Skeletal muscle satellite cell (primary cell): ENCODE measurements around the gene SERINC2.

ENCODE experiments used
- H3K27me3 ChIP-seq: 2 replicates; pipeline ENCODE4 v1.7.0; 2013; ENCODE audit warnings: low read length; ENCODE audit not compliant: control insufficient read depth, insufficient read depth
- H3K36me3 ChIP-seq: 2 replicates; pipeline ENCODE4 v1.7.0; 2013; ENCODE audit warnings: mild to moderate bottlenecking, control low read depth, low read length; ENCODE audit not compliant: insufficient read depth
- H3K4me1 ChIP-seq: 2 replicates; pipeline ENCODE4 v1.7.0; 2013; ENCODE audit warnings: low read length; ENCODE audit not compliant: control insufficient read depth, insufficient read depth
- H3K4me2 ChIP-seq: 2 replicates; pipeline ENCODE4 v1.7.0; 2013; ENCODE audit warnings: mild to moderate bottlenecking, low read length
- H3K4me3 ChIP-seq: 2 replicates; pipeline ENCODE4 v1.7.0; 2013; ENCODE audit warnings: low read length
- H3K9ac ChIP-seq: 2 replicates; pipeline ENCODE4 v1.7.0; 2013; ENCODE audit warnings: mild to moderate bottlenecking, low read depth, low read length, moderate library complexity
- H3K9me3 ChIP-seq: replicated peaks from 2 replicates; pipeline ENCODE4 v1.7.0; 2013; ENCODE audit warnings: mild to moderate bottlenecking, control low read depth, low read length

SERINC2 gene

GRCh38 chr1:31439276-31439675 is 26.3 kb downstream of the SERINC2 start:
- Histone ChIP-seq H3K36me3 (no peaks in the 10 kb centered on the region), H3K4me2 (no peak overlapping the region), H3K9me3 (peaks cover 5% of the 10 kb centered on the region), H3K9ac (no peak overlapping the region), H3K4me3 (no peak overlapping the region), H3K4me1 (no peaks in the 10 kb centered on the region), H3K27me3 (peaks cover 3% of the 10 kb centered on the region)

DNA sequence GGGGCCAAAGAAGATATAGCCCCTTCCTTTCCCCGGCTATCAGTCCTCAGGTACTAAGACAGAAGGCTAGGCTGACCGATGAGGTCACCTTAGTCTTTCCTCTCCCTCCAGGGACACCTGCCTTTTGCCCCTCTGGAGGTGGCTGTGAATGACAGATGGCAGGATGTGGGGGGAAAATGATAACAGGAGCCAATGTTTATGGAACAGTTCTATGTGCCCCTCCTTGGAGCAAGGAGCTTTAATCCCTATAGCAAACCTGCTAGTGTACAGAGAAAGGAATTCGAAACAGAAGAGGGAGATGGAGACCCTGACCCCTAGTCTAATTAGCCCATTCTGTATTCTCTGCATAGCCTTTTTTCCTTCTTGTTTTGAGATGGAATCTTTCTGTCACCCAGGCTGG is 28.1 kb downstream of the SERINC2 start:
- Histone ChIP-seq H3K4me3 (no peak overlapping the region), H3K4me2 (no peak overlapping the region), H3K27me3 (peaks cover 3% of the 10 kb centered on the region), H3K9me3 (peaks cover 5% of the 10 kb centered on the region), H3K9ac (no peak overlapping the region), H3K36me3 (no peaks in the 10 kb centered on the region), H3K4me1 (no peaks in the 10 kb centered on the region)

GRCh38 chr1:31441558-31441957 is 28.5 kb downstream of the SERINC2 start:
- Histone ChIP-seq H3K9me3 (peaks cover 5% of the 10 kb centered on the region), H3K9ac (no peak overlapping the region), H3K4me2 (no peak overlapping the region), H3K4me1 (no peaks in the 10 kb centered on the region), H3K27me3 (peaks cover 4% of the 10 kb centered on the region), H3K4me3 (no peak overlapping the region), H3K36me3 (no peaks in the 10 kb centered on the region)

DNA sequence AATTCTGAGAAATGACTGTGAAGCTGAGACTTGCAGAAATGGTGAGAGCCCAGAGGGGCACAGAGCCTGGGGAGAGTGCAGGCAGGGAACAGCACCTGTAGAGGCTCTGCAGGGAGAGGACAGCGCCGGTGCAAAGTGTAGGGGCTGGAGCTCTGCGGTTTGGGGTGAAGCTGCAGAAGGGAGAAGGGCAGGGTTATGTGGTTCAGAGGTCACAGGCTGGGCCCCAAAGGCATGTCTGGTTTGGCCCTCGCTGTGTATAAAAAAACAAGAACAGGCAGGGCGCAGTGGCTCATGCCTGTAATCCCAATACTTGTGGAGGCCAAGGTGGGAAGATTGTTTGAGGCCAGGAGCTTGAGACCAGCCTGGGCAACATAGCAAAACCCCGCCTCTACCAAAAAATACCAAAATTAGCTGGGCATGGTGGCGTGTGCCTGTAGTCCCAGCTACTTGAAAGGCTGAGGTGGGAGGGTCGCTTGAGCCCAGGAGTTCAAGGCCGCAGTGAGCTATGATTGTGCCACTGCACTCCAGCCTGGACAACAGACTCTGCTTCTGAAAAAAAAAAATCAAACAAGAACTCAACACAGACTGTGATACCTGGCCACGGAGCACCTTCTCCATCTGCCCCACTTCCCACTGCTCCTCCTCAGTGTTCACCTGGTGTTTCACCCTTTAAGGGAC is 29.1 kb downstream of the SERINC2 start:
- Histone ChIP-seq H3K36me3 (no peaks in the 10 kb centered on the region), H3K9me3 (peaks cover 5% of the 10 kb centered on the region), H3K9ac (no peak overlapping the region), H3K27me3 (peaks cover 10% of the 10 kb centered on the region), H3K4me1 (no peaks in the 10 kb centered on the region), H3K4me2 (no peak overlapping the region), H3K4me3 (no peak overlapping the region)

DNA sequence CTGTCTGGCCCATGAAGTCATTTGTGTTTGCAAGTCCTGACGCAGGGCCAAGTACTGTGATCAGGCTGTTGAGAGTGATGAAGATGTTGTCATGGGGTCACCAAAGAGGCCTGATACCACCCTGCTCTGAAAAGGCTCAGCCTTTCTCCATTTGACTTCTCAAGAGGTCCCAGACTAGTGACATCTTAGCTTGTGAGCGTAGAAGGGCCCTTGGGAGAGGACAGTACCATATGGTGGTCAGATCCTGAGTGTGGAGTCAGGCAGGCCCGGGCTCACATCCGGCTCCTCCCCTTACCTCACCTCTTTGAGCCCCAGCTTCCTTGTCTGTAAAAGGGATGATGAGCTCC is 29.6 kb downstream of the SERINC2 start:
- peaks cover 5% of the 10 kb centered on the region for H3K9me3 ChIP-seq
- H3K4me1 ChIP-seq, result no peaks in the 10 kb centered on the region
- no peak overlapping the region for H3K4me2 ChIP-seq
- no peak overlapping the region for H3K4me3 ChIP-seq
- H3K27me3 ChIP-seq, result peaks cover 13% of the 10 kb centered on the region
- H3K36me3 ChIP-seq, result no peaks in the 10 kb centered on the region
- no peak overlapping the region for H3K9ac ChIP-seq

DNA sequence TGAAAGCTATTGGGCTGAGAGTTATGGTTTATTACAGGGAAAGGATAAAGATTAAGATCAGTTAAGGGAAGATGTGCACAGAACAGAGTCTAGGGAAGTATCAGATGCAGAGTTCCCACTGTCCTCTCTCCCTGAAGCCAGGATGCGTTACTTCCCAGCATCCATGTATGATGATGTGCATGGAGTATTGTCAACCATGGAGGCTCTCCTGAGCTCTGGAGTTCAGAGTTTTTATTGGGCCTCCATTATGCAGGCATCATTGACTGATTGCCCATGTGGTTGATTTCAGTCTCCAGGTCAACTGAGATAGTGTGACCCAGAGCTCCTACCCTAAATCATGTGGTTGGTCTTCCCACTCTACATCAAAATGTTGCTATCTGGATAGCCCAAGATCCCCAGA is 30.7 kb downstream of the SERINC2 start:
- no peak overlapping the region for H3K4me2 ChIP-seq
- H3K9ac ChIP-seq, result no peak overlapping the region
- H3K36me3 ChIP-seq, result no peaks in the 10 kb centered on the region
- H3K27me3 ChIP-seq, result peaks cover 18% of the 10 kb centered on the region
- no peaks in the 10 kb centered on the region for H3K4me1 ChIP-seq
- peaks cover 5% of the 10 kb centered on the region for H3K9me3 ChIP-seq
- H3K4me3 ChIP-seq, result no peak overlapping the region

GRCh38 chr1:31444725-31445448 is 31.9 kb downstream of the SERINC2 start:
- Histone ChIP-seq H3K4me1 (no peaks in the 10 kb centered on the region), H3K4me3 (no peak overlapping the region), H3K4me2 (no peak overlapping the region), H3K9ac (no peak overlapping the region), H3K36me3 (no peaks in the 10 kb centered on the region), H3K9me3 (peaks cover 5% of the 10 kb centered on the region), H3K27me3 (peaks cover 24% of the 10 kb centered on the region)

DNA sequence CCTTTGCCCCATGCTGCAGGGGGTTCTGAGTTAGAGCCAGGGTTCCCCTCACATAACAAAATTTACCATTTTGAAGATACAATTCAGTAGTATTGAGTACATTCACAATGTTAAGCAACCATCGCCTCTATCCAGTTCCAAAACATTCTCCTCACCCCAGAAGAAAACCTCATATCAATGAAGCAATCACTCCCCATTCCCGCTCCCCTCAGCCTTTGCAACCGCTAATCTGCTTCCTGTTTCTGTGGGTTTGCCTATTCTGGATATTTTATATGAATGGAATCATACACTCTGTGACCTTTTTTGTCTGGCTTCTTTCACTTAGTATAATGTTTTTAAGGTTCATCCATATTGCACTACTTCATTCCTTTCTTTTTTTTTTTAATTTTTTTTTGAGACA is 32.9 kb downstream of the SERINC2 start:
- no peak overlapping the region for H3K4me3 ChIP-seq
- H3K4me1 ChIP-seq, result no peaks in the 10 kb centered on the region
- no peak overlapping the region for H3K4me2 ChIP-seq
- H3K9ac ChIP-seq, result no peak overlapping the region
- H3K9me3 ChIP-seq, result peaks cover 5% of the 10 kb centered on the region
- no peaks in the 10 kb centered on the region for H3K36me3 ChIP-seq
- H3K27me3 ChIP-seq, result peaks cover 24% of the 10 kb centered on the region

DNA sequence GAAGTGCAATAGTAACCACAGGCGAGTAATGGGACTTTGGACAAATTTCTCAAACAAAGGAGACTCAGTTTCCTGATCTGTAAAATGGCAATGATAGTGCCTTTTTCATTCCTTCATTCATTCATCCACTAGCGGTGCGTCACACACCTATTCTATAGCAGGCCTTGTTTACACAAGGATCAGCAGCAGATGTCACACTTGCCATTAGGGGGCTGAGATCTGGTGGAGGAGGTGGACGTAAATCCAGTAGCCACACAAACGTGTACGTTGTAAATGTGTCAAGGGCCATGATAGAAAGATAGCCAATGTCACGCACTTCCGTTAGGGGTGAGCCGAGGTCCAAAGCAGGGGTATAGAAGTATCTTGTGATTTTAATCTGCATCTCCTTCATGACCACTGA is 34.2 kb downstream of the SERINC2 start:
- Histone ChIP-seq H3K27me3 (peaks cover 24% of the 10 kb centered on the region), H3K4me3 (no peak overlapping the region), H3K4me1 (no peaks in the 10 kb centered on the region), H3K4me2 (no peak overlapping the region), H3K9ac (no peak overlapping the region), H3K36me3 (no peaks in the 10 kb centered on the region), H3K9me3 (peaks cover 5% of the 10 kb centered on the region)

GRCh38 chr1:31453384-31454079 is 40.5 kb downstream of the SERINC2 start:
- peaks cover 26% of the 10 kb centered on the region for H3K27me3 ChIP-seq
- no peaks in the 10 kb centered on the region for H3K4me1 ChIP-seq
- no peak overlapping the region for H3K4me3 ChIP-seq
- H3K4me2 ChIP-seq, result no peak overlapping the region
- H3K9me3 ChIP-seq, result peaks cover 12% of the 10 kb centered on the region
- H3K36me3 ChIP-seq, result no peaks in the 10 kb centered on the region
- H3K9ac ChIP-seq, result no peak overlapping the region

- peaks cover 40% of the 10 kb centered on the region for H3K27me3 ChIP-seq
- H3K9me3 ChIP-seq, result peaks cover 23% of the 10 kb centered on the region
- no peak overlapping the region for H3K4me3 ChIP-seq
- H3K9ac ChIP-seq, result no peak overlapping the region
- H3K36me3 ChIP-seq, result no peaks in the 10 kb centered on the region
- no peak overlapping the region for H3K4me2 ChIP-seq
- H3K4me1 ChIP-seq, result no peaks in the 10 kb centered on the region
Observed at GRCh38 chr1:31458287-31458896, 45.4 kb downstream of the SERINC2 start.
